H1 (cell line): ENCODE results near the gene CDC123. TPM values are rescaled to one million over a fixed set of nuclear protein-coding genes. Genes with fewer than 3 reads are reported as not detected.

Experiments
- CTCF ChIA-PET: fragments of 300-600 bp; sonication (Branson Sonifier 250); formaldehyde crosslinking; loops from one replicate; lab custom pipeline; 2021; ENCODE audit not compliant: partially characterized antibody; lab: Charles Lee
- POLR2A ChIA-PET: fragments of 300-600 bp; sonication (Branson Sonifier 250); formaldehyde crosslinking; loops from one replicate; lab custom pipeline; 2021; ENCODE audit warnings: inconsistent platforms; ENCODE audit not compliant: partially characterized antibody; lab: Charles Lee
- DNase-seq, 2 experiments: peaks; one replicate each; pipeline versions ENCODE4 v3.0.0 to v3.0.0-alpha.2; 2010 to 2022; ENCODE audit warnings: low spot score in 2 of 2, low read depth in 1 of 2, mixed read lengths in 1 of 2
- FAIRE-seq: peaks from 2 replicates; lab custom pipeline; 2011; peaks lifted over from hg19 to GRCh38; lab: Jason Lieb, UNC
- H2AFZ ChIP-seq: 2 replicates; pipeline ENCODE4 v1.8.1; 2012; ENCODE audit warnings: low read length, inconsistent platforms
- H2AK5ac ChIP-seq: 2 replicates; pipeline ENCODE4 v1.6.1; 2013; ENCODE audit warnings: low read depth, low read length
- H2BK120ac ChIP-seq: replicated peaks from 2 replicates; pipeline ENCODE3; 2013; ENCODE audit warnings: low read depth, low read length, inconsistent platforms
- H2BK12ac ChIP-seq: 2 replicates; pipeline ENCODE4 v1.6.1; 2013; ENCODE audit warnings: low read depth, low read length
- H2BK15ac ChIP-seq: 2 replicates; pipeline ENCODE4 v1.6.1; 2013; ENCODE audit warnings: low read length
- H2BK20ac ChIP-seq: 2 replicates; pipeline ENCODE4 v1.6.1; 2013; ENCODE audit warnings: low read length
- H2BK5ac ChIP-seq: 2 replicates; pipeline ENCODE4 v1.6.1; 2013; ENCODE audit warnings: low read depth, low read length
- H3K14ac ChIP-seq: 2 replicates; pipeline ENCODE4 v1.6.1; 2013; ENCODE audit warnings: inconsistent platforms; ENCODE audit not compliant: insufficient read length
- H3K18ac ChIP-seq: 2 replicates; pipeline ENCODE4 v1.6.1; 2013; ENCODE audit warnings: low read length; ENCODE audit errors: extremely low read depth
- H3K23ac ChIP-seq: 2 replicates; pipeline ENCODE4 v1.6.1; 2013; ENCODE audit warnings: inconsistent platforms; ENCODE audit not compliant: insufficient read length
- H3K23me2 ChIP-seq: 2 replicates; pipeline ENCODE4 v1.6.1; 2013; ENCODE audit warnings: low read depth, low read length
- H3K27ac ChIP-seq: 2 replicates; pipeline ENCODE4 v1.6.1; 2011; ENCODE audit warnings: low read depth, low read length, inconsistent platforms
- H3K27me3 ChIP-seq, 4 experiments: replicated peaks in 1 of 4; 1 replicate in 1 of 4; 2 replicates in 3 of 4; pipeline versions ENCODE4 v1.6.1 to v1.8.1; 2011 to 2013; ENCODE audit warnings: low read length in 3 of 4, mild to moderate bottlenecking in 3 of 4, inconsistent platforms in 2 of 4, mixed read lengths in 2 of 4, moderate library complexity in 1 of 4; ENCODE audit not compliant: control insufficient read depth in 3 of 4, insufficient read depth in 3 of 4; ENCODE audit errors: extremely low read depth in 1 of 4
- H3K36me3 ChIP-seq, 4 experiments: 2 replicates each; pipeline versions ENCODE4 v1.6.1 to v1.8.1; 2011 to 2013; ENCODE audit warnings: mild to moderate bottlenecking in 4 of 4, low read length in 3 of 4, moderate library complexity in 2 of 4, control low read depth in 1 of 4, inconsistent platforms in 1 of 4; ENCODE audit not compliant: insufficient read depth in 4 of 4, control insufficient read depth in 2 of 4
- H3K4ac ChIP-seq: replicated peaks from 2 replicates; pipeline ENCODE3; 2013; ENCODE audit warnings: low read length, low read depth, mixed read lengths, inconsistent platforms; ENCODE audit not compliant: insufficient read length
- H3K4me1 ChIP-seq, 4 experiments: replicated peaks in 1 of 4; 1 replicate in 1 of 4; 2 replicates in 3 of 4; pipeline versions ENCODE4 v1.6.1 to v1.8.1; 2011 to 2013; ENCODE audit warnings: low read length in 3 of 4, inconsistent platforms in 2 of 4, mixed read lengths in 1 of 4; ENCODE audit not compliant: insufficient read depth in 4 of 4, control insufficient read depth in 3 of 4
- H3K4me2 ChIP-seq, 2 experiments: 2 replicates each; pipeline versions ENCODE4 v1.6.1 to v1.8.1; 2011 to 2013; ENCODE audit warnings: low read depth in 2 of 2, low read length in 2 of 2, control low read depth in 1 of 2, inconsistent platforms in 1 of 2, mild to moderate bottlenecking in 1 of 2; ENCODE audit not compliant: insufficient read depth in 1 of 2
- H3K4me3 ChIP-seq, 4 experiments: fragments of 200-600, 300-600 bp in 1 of 4; sonication (generic), shearing (Covaris generic), sonication (Bioruptor Twin) in 1 of 4; 2 replicates each; pipeline versions ENCODE4 v1.5.1 to v1.8.1; 2011 to 2016; ENCODE audit warnings: low read length in 4 of 4, low read depth in 3 of 4, control low read depth in 2 of 4, inconsistent platforms in 2 of 4, mild to moderate bottlenecking in 2 of 4, mixed read lengths in 1 of 4, moderate library complexity in 1 of 4; ENCODE audit not compliant: insufficient read depth in 2 of 4; ENCODE audit errors: extremely low read depth in 1 of 4
- H3K56ac ChIP-seq: replicated peaks from 2 replicates; pipeline ENCODE3; 2013; ENCODE audit warnings: low read depth, mild to moderate bottlenecking, mixed read lengths, low read length, inconsistent platforms; ENCODE audit not compliant: insufficient read length
- H3K79me1 ChIP-seq: 2 replicates; pipeline ENCODE4 v1.6.1; 2013; ENCODE audit warnings: low read depth, low read length, control low read depth
- H3K79me2 ChIP-seq, 2 experiments: 2 replicates each; pipeline versions ENCODE4 v1.6.1 to v1.8.1; 2012 to 2013; ENCODE audit warnings: low read length in 2 of 2, mild to moderate bottlenecking in 2 of 2, inconsistent platforms in 1 of 2; ENCODE audit not compliant: insufficient read depth in 2 of 2, control insufficient read depth in 1 of 2
- H3K9ac ChIP-seq, 4 experiments: replicated peaks in 1 of 4; 1 replicate in 1 of 4; 2 replicates in 3 of 4; pipeline versions ENCODE4 v1.6.1 to v1.8.1; 2011 to 2013; ENCODE audit warnings: low read depth in 3 of 4, low read length in 3 of 4, control low read depth in 2 of 4, mild to moderate bottlenecking in 2 of 4, moderate library complexity in 2 of 4, inconsistent platforms in 1 of 4; ENCODE audit errors: extremely low read depth in 1 of 4
- H3K9me3 ChIP-seq, 2 experiments: 2 replicates each; pipeline versions ENCODE4 v1.6.1 to v1.8.1; 2012 to 2013; ENCODE audit warnings: mild to moderate bottlenecking in 2 of 2, moderate library complexity in 2 of 2, control low read depth in 1 of 2, inconsistent platforms in 1 of 2, low read depth in 1 of 2, low read length in 1 of 2, mixed read lengths in 1 of 2; ENCODE audit not compliant: insufficient read depth in 2 of 2
- H4K20me1 ChIP-seq, 2 experiments: replicated peaks in 1 of 2; 2 replicates each; pipeline versions ENCODE3 to v1.8.1; 2011 to 2013; ENCODE audit warnings: inconsistent platforms in 2 of 2, low read length in 2 of 2, mild to moderate bottlenecking in 1 of 2; ENCODE audit not compliant: insufficient read depth in 2 of 2, control insufficient read depth in 1 of 2
- H4K5ac ChIP-seq: 2 replicates; pipeline ENCODE4 v1.6.1; 2013; ENCODE audit warnings: low read length, low read depth, mixed read lengths, inconsistent platforms; ENCODE audit not compliant: insufficient read length
- H4K8ac ChIP-seq: 2 replicates; pipeline ENCODE4 v1.8.0; 2013; ENCODE audit warnings: mild to moderate bottlenecking, moderate library complexity, low read length, inconsistent platforms; ENCODE audit not compliant: insufficient read depth; ENCODE audit errors: extremely low read depth
- H4K91ac ChIP-seq: replicated peaks from 2 replicates; pipeline ENCODE3; 2013; ENCODE audit warnings: low read length, mixed read lengths, inconsistent platforms; ENCODE audit not compliant: insufficient read length
- ASH2L ChIP-seq: fragments of 200-600, 300-600 bp; sonication (generic); IDR thresholded peaks from one replicate; pipeline ENCODE4 v1.7.1; 2017; ENCODE audit warnings: low read length
- CEBPB ChIP-seq: IDR thresholded peaks from 2 replicates; pipeline ENCODE4 v1.6.1; 2012; ENCODE audit warnings: low read depth, low read length
- HDAC6 ChIP-seq: IDR thresholded peaks from one replicate; pipeline ENCODE4 v1.7.1; 2012; ENCODE audit warnings: low read depth, mild to moderate bottlenecking, inconsistent platforms, low read length, moderate library complexity
- SAP30 ChIP-seq: fragments of 300-600 bp; sonication (generic); IDR thresholded peaks from 2 replicates; pipeline ENCODE4 v1.7.1; 2012; ENCODE audit warnings: low read length, moderate library complexity, mild to moderate bottlenecking, inconsistent platforms; ENCODE audit not compliant: insufficient read depth, insufficient replicate concordance
- SIX5 ChIP-seq: IDR thresholded peaks from 2 replicates; pipeline ENCODE4 v1.6.1; 2011; ENCODE audit warnings: mild to moderate bottlenecking, low read depth, low read length
- SRF ChIP-seq: IDR thresholded peaks from 2 replicates; pipeline ENCODE4 v1.6.1; 2011; ENCODE audit warnings: mild to moderate bottlenecking, low read depth, low read length, moderate library complexity
- TAF7 ChIP-seq: optimal IDR thresholded peaks from 2 replicates; pipeline ENCODE3; 2011; ENCODE audit warnings: low read depth, mild to moderate bottlenecking, inconsistent platforms, low read length, moderate library complexity, borderline replicate concordance
- TBP ChIP-seq: IDR thresholded peaks from 2 replicates; pipeline ENCODE4 v1.6.1; 2011; ENCODE audit warnings: low read depth, low read length, improper control_type of control experiment
- YY1 ChIP-seq: IDR thresholded peaks from 2 replicates; pipeline ENCODE4 v1.6.1; 2011; ENCODE audit warnings: low read depth, mild to moderate bottlenecking, low read length
- WGBS, 2 experiments: shearing (Covaris generic) in 1 of 2; methylation state at CpG; one replicate each; pipeline versions ENCODE4 v1.1.6 to v1.1.7; 2013 to 2015; ENCODE audit warnings: low lambda C conversion rate in 2 of 2, mixed read lengths in 2 of 2, inconsistent platforms in 1 of 2, low coverage in 1 of 2, missing lambda C conversion rate in 1 of 2; ENCODE audit not compliant: insufficient replicate concordance in 2 of 2, insufficient coverage in 1 of 2, insufficient read length in 1 of 2; ENCODE audit errors: extremely low coverage in 1 of 2, missing lambda C conversion rate in 1 of 2; 5-methylcytosine and 5-hydroxymethylcytosine counted together
- polyA plus RNA-seq, 7 experiments: library from polyadenylated mRNA; depleted of rRNA in 3 of 7; stranded (reverse) in 5 of 7; unstranded in 2 of 7; fragments of >200 nt in 5 of 7; fragments of 200-250 nt in 2 of 7; gene quantifications; 1 replicate in 5 of 7; 2 replicates in 1 of 7; 4 replicates in 1 of 7; pipeline versions ENCODE4 v1.2.1 to v1.2.3, GENCODE V29; 2011 to 2013; ENCODE audit warnings: missing spikeins in 2 of 7, mixed read lengths in 2 of 7
- total RNA-seq: library from RNA; stranded (reverse); fragmentation: NEBNext Ultra II Directional; extraction: Animal tissue kit (Norgen Biotek cat#: 25700); gene quantifications from 2 replicates; pipeline ENCODE4 v1.2.1, GENCODE V29; 2021
- TF ChIP-seq, protein P1 (sequence below): IDR thresholded peaks from 2 replicates; pipeline ENCODE4 v1.6.1; 2012; ENCODE audit warnings: low read length, inconsistent platforms

The CDC123 gene
- total and polyA plus RNA-seq, 2 of the 8 experiments (the other 6 are each of a cell fraction or from before 2014, with no cell fraction given): 115 to 202 TPM

GRCh38 chr10:12181065-12181775 is 14.8 kb upstream of the CDC123 start:
- H3K4ac ChIP-seq: no peak overlapping the region

More at GRCh38 chr10:12181065-12181775, 14.8 kb upstream of the CDC123 start:
- Histone ChIP-seq H3K56ac (no peak overlapping the region), H4K8ac (no peak overlapping the region), H3K23me2 (no peaks in the 10 kb centered on the region), H3K27me3 (no peaks in the 10 kb centered on the region), H3K4me3 (peak overlapping the region in 1 of 4 experiments; percentile 5; a peak in 1 of 8 replicates), H2BK5ac (no peak overlapping the region; the same call in 1 of the 2 replicates), H3K4me2 (peak overlapping the region in 1 of 2 experiments; percentile 58; a peak in 1 of 4 replicates), H4K91ac (no peak overlapping the region), H4K5ac (no peak overlapping the region), H2BK20ac (no peak overlapping the region), H3K23ac (no peak overlapping the region), H4K20me1 (no peaks in the 10 kb centered on the region), H2AK5ac (no peak overlapping the region), H3K36me3 (peaks cover 8 to 56% (median 32%) of the 10 kb centered on the region in 4 experiments), H2BK15ac (no peak overlapping the region), H2BK12ac (no peak overlapping the region), H3K4me1 (peaks cover 3 to 17% (median 11%) of the 10 kb centered on the region in 4 experiments; a peak in 5 of 7 replicates), H3K79me1 (no peaks in the 10 kb centered on the region; the same call in 1 of the 2 replicates), H3K27ac (no peak overlapping the region), H3K18ac (no peak overlapping the region), H3K79me2 (0 out of 4 replicates have a peak, but pooled peaks cover 0 to 3% of the 10 kb centered on the region in 2 experiments), H2BK120ac (no peak overlapping the region), H3K14ac (no peak overlapping the region), H2AFZ (no peak overlapping the region), H3K9me3 (no peaks in the 10 kb centered on the region), H3K9ac (no peak overlapping the region)
- ChIA-PET CTCF (interaction anchor here (1.2 to 1.8 kb wide), 3 partner anchors 12 to 33 kb away, joined by 4 to 10 read pairs (median 5); partner anchors contain the start of genes CDC123 and NUDT5), POLR2A (interaction anchor here (0.7 to 4.4 kb wide), 8 partner anchors 9 to 99 kb away, joined by 3 to 28 read pairs (median 6); partner anchors contain the start of genes CDC123 and NUDT5)
- no peak for DNase-seq
- FAIRE-seq: no peak
- TF ChIP-seq SAP30 (no peak), ASH2L (no peak), SRF (no peak), TAF7 (no peak), CEBPB (no peak), SIX5 (no peak), TBP (no peak), YY1 (no peak), HDAC6 (no peak)
- TF ChIP-seq, protein P1, sequence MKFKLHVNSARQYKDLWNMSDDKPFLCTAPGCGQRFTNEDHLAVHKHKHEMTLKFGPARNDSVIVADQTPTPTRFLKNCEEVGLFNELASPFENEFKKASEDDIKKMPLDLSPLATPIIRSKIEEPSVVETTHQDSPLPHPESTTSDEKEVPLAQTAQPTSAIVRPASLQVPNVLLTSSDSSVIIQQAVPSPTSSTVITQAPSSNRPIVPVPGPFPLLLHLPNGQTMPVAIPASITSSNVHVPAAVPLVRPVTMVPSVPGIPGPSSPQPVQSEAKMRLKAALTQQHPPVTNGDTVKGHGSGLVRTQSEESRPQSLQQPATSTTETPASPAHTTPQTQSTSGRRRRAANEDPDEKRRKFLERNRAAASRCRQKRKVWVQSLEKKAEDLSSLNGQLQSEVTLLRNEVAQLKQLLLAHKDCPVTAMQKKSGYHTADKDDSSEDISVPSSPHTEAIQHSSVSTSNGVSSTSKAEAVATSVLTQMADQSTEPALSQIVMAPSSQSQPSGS: no peak
- 90% methylated on average over 13 of the region's 13 CpGs; no CpG with 5 or more reads in 1 of the 2 experiments for WGBS, 2 experiments
